Adrenal gland (tissue), 12 donors: ENCODE results near the gene HSP90AA1. TPM values are rescaled to one million over a fixed set of nuclear protein-coding genes. Genes with fewer than 3 reads are reported as not detected.
A peak's percentile ranks its signal among the peaks of the same experiment; 100 is the strongest.
"Not testable (repeated sequence)": the region's sequence is repeated elsewhere in the genome, so short reads cannot be mapped to it uniquely, and the experiment has no call there.

Source experiments
- DNase-seq, 7 donors: peaks; one replicate each; pipeline ENCODE4 v3.0.0-alpha.2; 2019 to 2020
- H3K27ac ChIP-seq, 5 donors: fragments of 200-600 bp; sonication (generic) in 4 of 5; 1 replicate in 3 of 5; 2 replicates in 2 of 5; pipeline versions ENCODE4 v1.5.1 to v1.8.0; 2016 to 2020; ENCODE audit warnings: mild to moderate bottlenecking in 1 of 5
- H3K27me3 ChIP-seq: fragments of 200-600 bp; 2 replicates; pipeline ENCODE4 v1.8.0; 2021
- H3K36me3 ChIP-seq, 2 donors: fragments of 200-600 bp; replicated peaks in 1 of 2; 1 replicate in 1 of 2; 2 replicates in 1 of 2; pipeline versions ENCODE4 v1.5.1 to v1.8.0; 2018 to 2022
- H3K4me1 ChIP-seq, 2 donors: fragments of 200-600 bp; replicated peaks in 1 of 2; 1 replicate in 1 of 2; 2 replicates in 1 of 2; pipeline versions ENCODE4 v1.5.1 to v1.8.0; 2018 to 2021
- H3K4me3 ChIP-seq, 4 donors: fragments of 200-600 bp; sonication (generic) in 3 of 4; one replicate each; pipeline ENCODE4 v1.5.1; 2016 to 2018
- H3K9me3 ChIP-seq, 3 donors: fragments of 200-600 bp; sonication (generic) in 1 of 3; replicated peaks in 1 of 3; 1 replicate in 2 of 3; 2 replicates in 1 of 3; pipeline versions ENCODE4 v1.5.1 to v1.8.0; 2016 to 2021
- CTCF ChIP-seq, 6 experiments: fragments of 450-650 bp in 4 of 6; fragments of 200-600 bp in 2 of 6; sonication (generic) in 1 of 6; IDR thresholded peaks; 1 replicate in 5 of 6; 2 replicates in 1 of 6; pipeline versions ENCODE4 v1.5.1 to v1.8.0; 2016 to 2021; ENCODE audit warnings: antibody characterized with exemption in 6 of 6, mild to moderate bottlenecking in 2 of 6, moderate library complexity in 1 of 6
- POLR2A ChIP-seq, 2 donors: fragments of 450-650 bp; IDR thresholded peaks; one replicate each; pipeline ENCODE4 v1.6.1; 2017; ENCODE audit warnings: antibody characterized with exemption in 2 of 2, mild to moderate bottlenecking in 2 of 2, moderate library complexity in 1 of 2
- WGBS, 4 donors: extraction: QIAGEN DNeasy Blood & Tissue Kit in 2 of 4; methylation state at CpG; one replicate each; pipeline versions ENCODE4 v1.1.5 to v1.1.7; 2013 to 2017; 5-methylcytosine and 5-hydroxymethylcytosine counted together
- intact Hi-C, 2 donors: fragments of 100-400 bp; cut with DNase I; formaldehyde crosslinking; loops; one replicate each; pipeline versions ENCODE4 v1.14.1 to v1.15.0; 2022 to 2023
- polyA plus RNA-seq, 3 donors: library from polyadenylated mRNA; stranded (reverse); fragments of 200-250 nt in 2 of 3; fragments of 350-450 nt in 1 of 3; fragmentation: Illumina TruSeq in 1 of 3; extraction: RNeasy Lipid Tissue Mini Kit (QIAGEN cat#74804) in 1 of 3; gene quantifications; one replicate each; pipeline ENCODE4 v1.2.3, GENCODE V29; 2013 to 2014
- total RNA-seq, 9 donors: library from RNA; depleted of rRNA in 4 of 9; stranded (reverse); fragments of >200 nt in 4 of 9; fragments of 120-200 nt in 1 of 9; fragmentation: NEBNext Ultra II Directional in 1 of 9; extraction: Animal tissue kit (Norgen Biotek cat#: 25700) in 1 of 9; gene quantifications; one replicate each; pipeline versions ENCODE4 v1.1.0 to v1.2.4, GENCODE V29; 2013 to 2023
- donor health status: healthy with polysubstance abuse.
- donor health status: Bipolar disorder and iron deficiency.
- donor health status: DM: yes; HTN: yes; CAD: no.
- donor health status: DM: no; HTN: no; CAD: no.
- donor health status: DM: no; HTN: no; CAD: no.
- donor health status: DM: yes; HTN: yes; CAD: no.

The HSP90AA1 gene
- total and polyA plus RNA-seq, 12 donors, result 272 to 1,666 (median 406) TPM

DNA sequence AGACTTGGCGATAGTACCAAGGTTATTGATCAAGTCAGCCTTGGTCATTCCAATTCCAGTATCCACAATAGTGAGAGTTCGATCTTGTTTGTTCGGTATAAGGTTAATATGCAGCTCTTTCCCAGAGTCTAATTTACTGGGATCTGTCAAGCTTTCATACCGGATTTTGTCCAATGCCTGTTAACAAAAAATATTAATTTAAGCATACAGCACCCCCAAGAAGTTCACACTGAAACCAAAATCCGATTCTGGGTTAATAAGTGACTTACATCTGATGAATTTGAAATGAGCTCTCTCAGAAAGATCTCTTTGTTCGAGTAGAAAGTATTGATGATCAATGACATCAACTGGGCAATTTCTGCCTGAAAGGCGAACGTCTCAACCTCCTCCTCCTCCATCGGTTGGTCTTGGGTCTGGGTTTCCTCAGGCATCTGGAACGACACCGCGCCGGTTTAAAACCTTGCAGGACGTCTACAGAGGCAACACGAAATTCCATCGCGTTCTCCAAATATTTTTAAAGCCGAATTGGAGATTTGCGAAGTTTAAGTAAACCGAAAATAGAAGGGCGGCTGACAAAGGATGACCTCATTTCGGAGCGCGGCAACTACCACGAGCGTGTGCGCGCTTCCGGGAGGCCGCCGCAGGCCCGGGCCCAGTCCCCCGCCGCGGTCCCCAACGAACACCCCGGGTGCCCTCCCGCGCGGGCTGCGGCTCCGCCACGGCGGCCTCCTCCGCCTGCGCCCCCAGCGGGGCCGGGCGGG is 716 bp downstream of the HSP90AA1 start:
- H3K36me3 ChIP-seq, result peaks cover 0 to 47% of the 10 kb centered on the region in 2 donors
- peak in 6 of 7 donors; percentile 52 to 70 (median 64) for DNase-seq
- no peaks in the 10 kb centered on the region for H3K9me3 ChIP-seq
- intact Hi-C loops, result no loop called here
- peaks cover 36 to 57% of the 10 kb centered on the region in 2 donors for H3K4me1 ChIP-seq
- TF ChIP-seq CTCF (IDR thresholded peaks at IDR 0.05) (no peak), POLR2A (IDR thresholded peaks at IDR 0.05) (no peak)
- 1 to 4% (median 2%) methylated on average over 22 to 49 of the region's 49 CpGs for WGBS, 4 donors
- peak overlapping the region in 4 of 5 donors; percentile 98 to 100 (median 99) for H3K27ac ChIP-seq
- no peaks in the 10 kb centered on the region for H3K27me3 ChIP-seq
- peak overlapping the region; percentile 43 to 97 (median 68) for H3K4me3 ChIP-seq

DNA sequence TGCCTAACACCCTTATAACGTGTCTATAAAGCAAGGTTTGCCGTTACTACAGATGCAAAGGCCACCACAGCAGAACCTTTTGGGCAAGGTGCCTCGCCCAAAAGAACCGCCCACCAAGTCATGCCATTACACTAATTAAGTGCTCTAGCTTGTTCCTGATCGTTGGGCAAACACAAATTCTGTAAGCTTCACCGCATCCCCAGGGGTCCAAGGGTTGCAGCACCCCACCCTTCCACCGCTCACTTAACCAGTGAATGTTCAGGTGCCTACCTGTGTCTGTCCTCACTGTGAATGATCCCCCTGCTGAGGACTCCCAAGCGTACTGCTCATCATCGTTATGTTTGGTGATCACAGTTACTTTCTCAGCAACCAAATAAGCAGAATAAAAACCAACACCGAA is 1.4 kb downstream of the HSP90AA1 start:
- H3K27ac ChIP-seq, result peak overlapping the region in 3 of 5 donors; percentile 99 to 100 (median 99)
- WGBS, 4 donors, result 25 to 47% (median 28%) methylated on average over 8 to 10 of the region's 10 CpGs
- H3K4me3 ChIP-seq, result peak overlapping the region in 1 of 4 donors; percentile 97
- intact Hi-C loops, result no loop called here
- no peak for DNase-seq
- H3K9me3 ChIP-seq, result no peaks in the 10 kb centered on the region
- H3K4me1 ChIP-seq, result peaks cover 36 to 57% of the 10 kb centered on the region in 2 donors
- peaks cover 0 to 54% of the 10 kb centered on the region in 2 donors for H3K36me3 ChIP-seq
- TF ChIP-seq CTCF (IDR thresholded peaks at IDR 0.05) (no peak), POLR2A (IDR thresholded peaks at IDR 0.05) (no peak)
- H3K27me3 ChIP-seq, result no peaks in the 10 kb centered on the region

GRCh38 chr14:102084931-102085330 is 1.9 kb downstream of the HSP90AA1 start:
- intact Hi-C loops, result no loop called here
- 70 to 79% (median 73%) methylated on average over 6 of the region's 6 CpGs for WGBS, 4 donors
- Histone ChIP-seq H3K27ac (peak overlapping the region in 1 of 5 donors; percentile 100), H3K36me3 (peaks cover 0 to 59% of the 10 kb centered on the region in 2 donors), H3K4me3 (peak overlapping the region in 1 of 4 donors; percentile 97), H3K27me3 (no peaks in the 10 kb centered on the region), H3K4me1 (peaks cover 36 to 57% of the 10 kb centered on the region in 2 donors), H3K9me3 (no peaks in the 10 kb centered on the region)
- no peak for DNase-seq
- no peak for TF ChIP-seq CTCF (IDR thresholded peaks at IDR 0.05)
- no peak for TF ChIP-seq POLR2A (IDR thresholded peaks at IDR 0.05)

DNA sequence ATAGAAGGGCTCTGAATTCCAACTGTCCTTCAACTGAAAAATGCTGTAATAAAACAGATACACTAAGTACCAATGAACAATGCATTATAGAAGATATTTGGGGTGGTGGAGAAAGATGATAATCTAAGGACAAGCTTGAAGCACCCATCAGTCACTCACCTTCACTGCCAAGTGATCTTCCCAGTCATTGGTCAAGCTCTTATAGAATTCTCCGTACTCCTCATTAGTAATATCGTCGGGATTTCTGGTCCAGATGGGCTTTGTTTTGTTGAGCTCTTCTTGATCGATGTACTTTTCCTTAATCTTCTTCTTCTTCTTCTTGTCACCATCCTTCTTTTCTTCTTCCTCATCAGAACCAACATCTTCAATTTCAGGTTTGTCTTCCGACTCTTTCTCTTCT is 2.3 kb downstream of the HSP90AA1 start:
- peaks cover 36 to 57% of the 10 kb centered on the region in 2 donors for H3K4me1 ChIP-seq
- peaks cover 0 to 63% of the 10 kb centered on the region in 2 donors for H3K36me3 ChIP-seq
- intact Hi-C loops, H3K4me3 ChIP-seq, H3K27me3 ChIP-seq, DNase-seq, H3K9me3 ChIP-seq: not testable (repeated sequence)
- H3K27ac ChIP-seq, result peak overlapping the region in 1 of 5 donors; percentile 100
- 65 to 71% (median 67%) methylated on average over 5 of the region's 5 CpGs for WGBS, 4 donors
